PFSK-1 (cell line): ENCODE results near the gene FCRL5.

Experiments
- FOXP2 ChIP-seq: optimal IDR thresholded peaks from 2 replicates; pipeline ENCODE3; 2011; ENCODE audit warnings: borderline replicate concordance, control low read depth, inconsistent platforms; ENCODE audit not compliant: insufficient read depth; ENCODE audit errors: extremely low read length, extremely low read depth
- POLR2AphosphoS5 ChIP-seq: IDR thresholded peaks from 2 replicates; pipeline ENCODE4 v1.6.1; 2012; ENCODE audit warnings: low read depth, mild to moderate bottlenecking, control low read depth, low read length, moderate library complexity
- SIN3A ChIP-seq: IDR thresholded peaks from 2 replicates; pipeline ENCODE4 v1.6.1; 2012; ENCODE audit warnings: mild to moderate bottlenecking, low read length, moderate library complexity, borderline replicate concordance; ENCODE audit not compliant: insufficient read depth
- TAF1 ChIP-seq: IDR thresholded peaks from 2 replicates; pipeline ENCODE4 v1.6.1; 2012; ENCODE audit warnings: low read length, control low read depth, borderline replicate concordance; ENCODE audit not compliant: insufficient read depth
- TF ChIP-seq, protein P1 (sequence below), 2 experiments: IDR thresholded peaks; 2 replicates each; pipeline versions ENCODE4 v1.6.1 to v1.8.0; 2011 to 2012; ENCODE audit warnings: low read depth in 2 of 2, low read length in 2 of 2, control low read depth in 1 of 2, inconsistent platforms in 1 of 2, mild to moderate bottlenecking in 1 of 2, moderate library complexity in 1 of 2; ENCODE audit not compliant: insufficient read depth in 1 of 2

FCRL5 gene

GRCh38 chr1:157577420-157577819 is 25.1 kb upstream of the FCRL5 start:
- no peak for TF ChIP-seq FOXP2

- TF ChIP-seq TAF1 = no peak
- no peak for TF ChIP-seq SIN3A
- TF ChIP-seq, protein P1, sequence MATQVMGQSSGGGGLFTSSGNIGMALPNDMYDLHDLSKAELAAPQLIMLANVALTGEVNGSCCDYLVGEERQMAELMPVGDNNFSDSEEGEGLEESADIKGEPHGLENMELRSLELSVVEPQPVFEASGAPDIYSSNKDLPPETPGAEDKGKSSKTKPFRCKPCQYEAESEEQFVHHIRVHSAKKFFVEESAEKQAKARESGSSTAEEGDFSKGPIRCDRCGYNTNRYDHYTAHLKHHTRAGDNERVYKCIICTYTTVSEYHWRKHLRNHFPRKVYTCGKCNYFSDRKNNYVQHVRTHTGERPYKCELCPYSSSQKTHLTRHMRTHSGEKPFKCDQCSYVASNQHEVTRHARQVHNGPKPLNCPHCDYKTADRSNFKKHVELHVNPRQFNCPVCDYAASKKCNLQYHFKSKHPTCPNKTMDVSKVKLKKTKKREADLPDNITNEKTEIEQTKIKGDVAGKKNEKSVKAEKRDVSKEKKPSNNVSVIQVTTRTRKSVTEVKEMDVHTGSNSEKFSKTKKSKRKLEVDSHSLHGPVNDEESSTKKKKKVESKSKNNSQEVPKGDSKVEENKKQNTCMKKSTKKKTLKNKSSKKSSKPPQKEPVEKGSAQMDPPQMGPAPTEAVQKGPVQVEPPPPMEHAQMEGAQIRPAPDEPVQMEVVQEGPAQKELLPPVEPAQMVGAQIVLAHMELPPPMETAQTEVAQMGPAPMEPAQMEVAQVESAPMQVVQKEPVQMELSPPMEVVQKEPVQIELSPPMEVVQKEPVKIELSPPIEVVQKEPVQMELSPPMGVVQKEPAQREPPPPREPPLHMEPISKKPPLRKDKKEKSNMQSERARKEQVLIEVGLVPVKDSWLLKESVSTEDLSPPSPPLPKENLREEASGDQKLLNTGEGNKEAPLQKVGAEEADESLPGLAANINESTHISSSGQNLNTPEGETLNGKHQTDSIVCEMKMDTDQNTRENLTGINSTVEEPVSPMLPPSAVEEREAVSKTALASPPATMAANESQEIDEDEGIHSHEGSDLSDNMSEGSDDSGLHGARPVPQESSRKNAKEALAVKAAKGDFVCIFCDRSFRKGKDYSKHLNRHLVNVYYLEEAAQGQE (IDR thresholded peaks at IDR 0.05; ENCODE audit: insufficient read depth in 1 of 2, low read depth in 2 of 2, low read length in 2 of 2) = no peak
- TF ChIP-seq FOXP2 = no peak
- no peak for TF ChIP-seq POLR2AphosphoS5
Observed at GRCh38 chr1:157575744-157576143, 23.4 kb upstream of the FCRL5 start.

DNA sequence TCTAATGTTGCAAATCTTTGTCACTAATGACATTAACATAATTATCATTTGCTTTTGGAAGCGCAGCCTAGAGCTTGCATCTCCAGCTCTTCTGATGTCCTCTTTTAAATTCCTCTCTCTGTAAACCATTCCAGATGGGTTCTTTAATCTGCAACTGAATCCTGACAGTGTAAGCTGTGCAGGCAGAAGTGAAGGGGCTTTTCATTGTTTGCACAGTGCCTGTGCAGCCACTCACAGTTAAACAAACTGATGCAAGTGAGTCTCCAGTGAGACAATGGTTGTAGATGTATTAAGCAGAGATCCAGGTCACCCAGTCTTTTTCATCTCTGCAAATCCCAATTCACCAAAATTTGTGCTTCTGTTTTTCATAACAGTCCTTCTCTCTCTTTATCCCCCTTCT is 22.5 kb upstream of the FCRL5 start:
- TF ChIP-seq TAF1 (no peak), SIN3A (no peak), POLR2AphosphoS5 (no peak), FOXP2 (no peak)
- TF ChIP-seq, protein P1 (IDR thresholded peaks at IDR 0.05; ENCODE audit: insufficient read depth in 1 of 2, low read depth in 2 of 2, low read length in 2 of 2) = no peak

- TF ChIP-seq TAF1 (no peak), SIN3A (no peak), FOXP2 (no peak), POLR2AphosphoS5 (no peak)
- TF ChIP-seq, protein P1 (IDR thresholded peaks at IDR 0.05; ENCODE audit: insufficient read depth in 1 of 2, low read depth in 2 of 2, low read length in 2 of 2) = no peak
Observed at GRCh38 chr1:157566484-157567300, 14.4 kb upstream of the FCRL5 start.

GRCh38 chr1:157562515-157562914 is 10.2 kb upstream of the FCRL5 start:
- TF ChIP-seq, protein P1 (IDR thresholded peaks at IDR 0.05; ENCODE audit: insufficient read depth in 1 of 2, low read depth in 2 of 2, low read length in 2 of 2) = no peak
- no peak for TF ChIP-seq SIN3A
- no peak for TF ChIP-seq TAF1
- no peak for TF ChIP-seq FOXP2
- TF ChIP-seq POLR2AphosphoS5 = no peak
